GM23248 (cell line): ENCODE measurements around the gene KRT24. TPM values are rescaled to one million over a fixed set of nuclear protein-coding genes. Genes with fewer than 3 reads are reported as not detected.
A peak's percentile ranks its signal among the peaks of the same experiment; 100 is the strongest.

Experiments used
- DNase-seq: peaks from one replicate; pipeline ENCODE4 v3.0.0-alpha.2; 2015
- H2AFZ ChIP-seq: fragments of 200-600 bp; sonication (generic); 2 replicates; pipeline ENCODE4 v1.6.1; 2016; ENCODE audit warnings: antibody characterized with exemption
- H3F3A ChIP-seq: fragments of 200-600 bp; sonication (generic); 2 replicates; pipeline ENCODE4 v1.6.1; 2016; ENCODE audit warnings: mild to moderate bottlenecking, antibody characterized with exemption, mixed run types; ENCODE audit not compliant: insufficient read depth
- H3K27ac ChIP-seq: fragments of 200-600 bp; sonication (generic); 2 replicates; pipeline ENCODE4 v1.5.1; 2016; ENCODE audit warnings: mild to moderate bottlenecking
- H3K27me3 ChIP-seq: fragments of 200-600 bp; sonication (generic); replicated peaks from 2 replicates; pipeline ENCODE4 v1.6.1; 2016; ENCODE audit warnings: mild to moderate bottlenecking; ENCODE audit not compliant: insufficient read depth
- H3K36me3 ChIP-seq: fragments of 200-600 bp; sonication (generic); 2 replicates; pipeline ENCODE4 v1.6.1; 2016; ENCODE audit warnings: low read depth, mild to moderate bottlenecking
- H3K4me1 ChIP-seq: fragments of 200-600 bp; sonication (generic); 2 replicates; pipeline ENCODE4 v1.6.1; 2016; ENCODE audit warnings: mild to moderate bottlenecking; ENCODE audit not compliant: insufficient read depth
- H3K4me2 ChIP-seq: fragments of 200-600 bp; sonication (generic); one replicate; pipeline ENCODE4 v1.6.1; 2016; ENCODE audit warnings: mild to moderate bottlenecking; ENCODE audit not compliant: unreplicated experiment
- H3K4me3 ChIP-seq: fragments of 200-600 bp; sonication (generic); 2 replicates; pipeline ENCODE4 v1.5.1; 2016; ENCODE audit warnings: mild to moderate bottlenecking
- H3K79me2 ChIP-seq: fragments of 200-600 bp; sonication (generic); 2 replicates; pipeline ENCODE4 v1.6.1; 2016; ENCODE audit warnings: mild to moderate bottlenecking; ENCODE audit not compliant: insufficient read depth
- H3K9ac ChIP-seq: fragments of 200-600 bp; sonication (generic); 2 replicates; pipeline ENCODE4 v1.6.1; 2016; ENCODE audit warnings: mild to moderate bottlenecking
- H3K9me2 ChIP-seq: fragments of 200-600 bp; sonication (generic); 2 replicates; pipeline ENCODE4 v1.6.1; 2016; ENCODE audit warnings: mixed run types, mild to moderate bottlenecking, moderate library complexity; ENCODE audit not compliant: insufficient read depth
- H3K9me3 ChIP-seq: fragments of 200-600 bp; sonication (generic); one replicate; pipeline ENCODE4 v1.6.1; 2017; ENCODE audit warnings: low read depth
- H4K20me1 ChIP-seq: fragments of 200-600 bp; sonication (generic); 2 replicates; pipeline ENCODE4 v1.6.0; 2016; ENCODE audit not compliant: insufficient read depth
- EZH2 ChIP-seq: fragments of 200-600 bp; sonication (generic); IDR thresholded peaks from 2 replicates; pipeline ENCODE4 v1.6.1; 2018; ENCODE audit warnings: antibody characterized with exemption, mild to moderate bottlenecking; ENCODE audit not compliant: insufficient read depth, poor library complexity, severe bottlenecking
- EZH2phosphoT487 ChIP-seq: fragments of 200-600 bp; sonication (generic); IDR thresholded peaks from 2 replicates; pipeline ENCODE4 v1.6.1; 2018; ENCODE audit warnings: antibody characterized with exemption, moderate library complexity, mild to moderate bottlenecking, low read depth; ENCODE audit not compliant: insufficient read depth
- WGBS, 2 experiments: methylation state at CpG; one replicate each; pipeline ENCODE4 v1.1.6; 2015 to 2017; ENCODE audit warnings: low lambda C conversion rate in 2 of 2, low coverage in 1 of 2; ENCODE audit errors: missing lambda C conversion rate in 2 of 2; 5-methylcytosine and 5-hydroxymethylcytosine counted together
- in situ Hi-C: fragments of 300-500 bp; cut with MboI; formaldehyde crosslinking; loops from 2 replicates; pipeline ENCODE4 v1.15.0; 2020
- polyA plus RNA-seq: library from polyadenylated mRNA; unstranded; fragments of >200 nt; fragmentation: Nextera tagmentation; extraction: Ambion mirVana; gene quantifications from 2 replicates; pipeline ENCODE4 v1.2.1, GENCODE V29; 2016
- total RNA-seq: library from RNA; depleted of rRNA; stranded (reverse); fragments of >200 nt; shearing (Covaris generic); gene quantifications from 2 replicates; pipeline ENCODE4 v1.2.3, GENCODE V29; 2014; rRNA removed

The KRT24 gene
- total and polyA plus RNA-seq, 2 experiments from 2014 or later: not detected

DNA sequence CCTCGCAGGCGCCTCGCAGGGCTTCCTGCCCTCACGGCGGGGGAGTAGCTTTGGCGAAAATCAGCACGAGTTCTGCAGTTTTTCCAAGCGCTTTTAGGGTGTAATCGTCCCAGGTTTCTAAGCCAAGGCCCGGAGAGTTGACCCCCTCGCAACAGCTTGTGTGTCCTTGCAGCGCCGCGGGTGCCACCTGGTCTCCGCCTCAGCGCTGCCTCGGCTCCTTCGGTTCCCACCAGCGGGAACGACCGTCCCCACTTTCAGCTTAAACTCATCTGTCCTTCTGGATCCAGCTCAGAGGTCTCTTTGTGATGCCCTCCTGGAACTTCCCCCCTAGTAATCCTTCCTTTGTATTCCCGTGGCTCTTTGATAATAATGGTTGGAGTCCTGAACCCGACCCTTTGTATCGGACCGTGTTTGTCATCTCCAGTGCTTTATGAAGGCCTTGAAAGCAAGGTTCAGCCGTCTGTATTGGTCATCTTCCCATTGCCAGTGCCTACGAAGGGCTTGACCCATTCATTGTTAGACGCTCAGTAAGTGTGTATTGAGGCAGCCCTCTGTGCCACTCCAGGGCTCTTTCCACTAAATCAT, 55.1 kb downstream of the KRT24 start:
- H3F3A ChIP-seq: peaks cover 5% of the 10 kb centered on the region; the same call in 1 of the 2 replicates
- H3K9me2 ChIP-seq: no peaks in the 10 kb centered on the region
- no peaks in the 10 kb centered on the region for H4K20me1 ChIP-seq
- peaks cover 20% of the 10 kb centered on the region for H3K36me3 ChIP-seq
- 6% methylated on average over 28 of the region's 28 CpGs for WGBS, 2 experiments
- DNase-seq: peak; percentile 42
- H3K4me2 ChIP-seq: peak overlapping the region; percentile 96
- in situ Hi-C loops: no loop called here
- peaks cover 51% of the 10 kb centered on the region for H3K79me2 ChIP-seq
- H3K27me3 ChIP-seq: no peaks in the 10 kb centered on the region
- H3K4me3 ChIP-seq: peak overlapping the region; percentile 95
- H2AFZ ChIP-seq: peak overlapping the region; percentile 98
- peak overlapping the region; percentile 99 for H3K9ac ChIP-seq
- TF ChIP-seq EZH2phosphoT487: no peak
- no peak for TF ChIP-seq EZH2
- peaks cover 28% of the 10 kb centered on the region for H3K4me1 ChIP-seq
- no peaks in the 10 kb centered on the region for H3K9me3 ChIP-seq
- H3K27ac ChIP-seq: peak overlapping the region; percentile 98

Other genes starting within 250 kb of the KRT24 start
- not detected in 2 replicates for gene TNS4, start 202.1 kb downstream of the KRT24 start, total RNA-seq
- 0.20 and 0.44 TPM in 2 replicates for gene TNS4, start 202.1 kb downstream of the KRT24 start, polyA plus RNA-seq
- not detected in 2 replicates for gene CCR7, start 138.3 kb downstream of the KRT24 start, total RNA-seq
- 0.68 and 1.2 TPM in 2 replicates for gene CCR7, start 138.3 kb downstream of the KRT24 start, polyA plus RNA-seq
- 67.4 and 75.8 TPM in 2 replicates for gene SMARCE1, start 55.9 kb downstream of the KRT24 start, total RNA-seq
- gene SMARCE1, start 55.9 kb downstream of the KRT24 start, polyA plus RNA-seq: 133 and 144 TPM in 2 replicates
- not detected in 2 replicates for gene KRT222, start 38.6 kb downstream of the KRT24 start, total RNA-seq
- not detected in 2 replicates for gene KRT222, start 38.6 kb downstream of the KRT24 start, polyA plus RNA-seq
- not detected in 2 replicates for gene KRT25, start 51.6 kb upstream of the KRT24 start, total RNA-seq
- gene KRT25, start 51.6 kb upstream of the KRT24 start, polyA plus RNA-seq: not detected in 2 replicates
- gene KRT26, start 68.4 kb upstream of the KRT24 start, total RNA-seq: not detected in 2 replicates
- gene KRT26, start 68.4 kb upstream of the KRT24 start, polyA plus RNA-seq: not detected in 2 replicates
- not detected in 2 replicates for gene KRT27, start 78.8 kb upstream of the KRT24 start, total RNA-seq
- not detected in 2 replicates for gene KRT27, start 78.8 kb upstream of the KRT24 start, polyA plus RNA-seq
- gene KRT28, start 96.2 kb upstream of the KRT24 start, total RNA-seq: not detected in 2 replicates
- gene KRT28, start 96.2 kb upstream of the KRT24 start, polyA plus RNA-seq: not detected in 2 replicates
- gene KRT10, start 118.9 kb upstream of the KRT24 start, total RNA-seq: 21.8 and 23.3 TPM in 2 replicates
- 141 and 145 TPM in 2 replicates for gene KRT10, start 118.9 kb upstream of the KRT24 start, polyA plus RNA-seq
- not detected in 2 replicates for gene KRT12, start 163.5 kb upstream of the KRT24 start, total RNA-seq
- gene KRT12, start 163.5 kb upstream of the KRT24 start, polyA plus RNA-seq: not detected in 2 replicates
- gene KRT20, start 181.5 kb upstream of the KRT24 start, total RNA-seq: not detected in 2 replicates
- gene KRT20, start 181.5 kb upstream of the KRT24 start, polyA plus RNA-seq: not detected in 2 replicates
- not detected in 2 replicates for gene KRT23, start 233.9 kb upstream of the KRT24 start, total RNA-seq
- gene KRT23, start 233.9 kb upstream of the KRT24 start, polyA plus RNA-seq: 0.13 TPM in 1 of 2 replicates, not detected in the other